ENCODE data around the gene KRTAP5-3.
"Not testable (repeated sequence)": the region's sequence is repeated elsewhere in the genome, so short reads cannot be mapped to it uniquely, and the experiment has no call there.

KRTAP5-3 gene

GRCh38 chr11:1650918-1651262, 42.6 kb upstream of the KRTAP5-3 start:
- H3K4me3 ChIP-seq (ENCODE audit: low read depth, low read length), result no peak overlapping the region
- DNase-seq (ENCODE audit: low read depth), result no peak
- TF ChIP-seq CTCF (IDR thresholded peaks at IDR 0.05; ENCODE audit: low read depth, low read length) (no peak), MAX (IDR thresholded peaks at IDR 0.05; ENCODE audit: low read depth, low read length) (no peak), POLR2A (IDR thresholded peaks at IDR 0.05; ENCODE audit: extremely low read depth, insufficient read length) (no peak), MYC (IDR thresholded peaks at IDR 0.05; ENCODE audit: low read depth, low read length) (no peak)

GRCh38 chr11:1650034-1650917, 42.0 kb upstream of the KRTAP5-3 start:
- DNase-seq (ENCODE audit: low read depth), result no peak
- H3K4me3 ChIP-seq (ENCODE audit: low read depth, low read length), result no peak overlapping the region
- TF ChIP-seq POLR2A (IDR thresholded peaks at IDR 0.05; ENCODE audit: extremely low read depth, insufficient read length) (no peak), MAX (IDR thresholded peaks at IDR 0.05; ENCODE audit: low read depth, low read length) (no peak), MYC (IDR thresholded peaks at IDR 0.05; ENCODE audit: low read depth, low read length) (no peak), CTCF (IDR thresholded peaks at IDR 0.05; ENCODE audit: low read depth, low read length) (no peak)

GRCh38 chr11:1648653-1649420, 40.6 kb upstream of the KRTAP5-3 start:
- no peak for TF ChIP-seq POLR2A (IDR thresholded peaks at IDR 0.05; ENCODE audit: extremely low read depth, insufficient read length)
- DNase-seq (ENCODE audit: low read depth), result no peak
- H3K4me3 ChIP-seq (ENCODE audit: low read depth, low read length), result no peak overlapping the region

- TF ChIP-seq POLR2A (IDR thresholded peaks at IDR 0.05; ENCODE audit: extremely low read depth, insufficient read length), result no peak
- no peak for TF ChIP-seq MYC (IDR thresholded peaks at IDR 0.05; ENCODE audit: low read depth, low read length)
- no peak for TF ChIP-seq CTCF (IDR thresholded peaks at IDR 0.05; ENCODE audit: low read depth, low read length)
- TF ChIP-seq MAX (IDR thresholded peaks at IDR 0.05; ENCODE audit: low read depth, low read length), result no peak
- H3K4me3 ChIP-seq (ENCODE audit: low read depth, low read length), result no peak overlapping the region
- no peak for DNase-seq (ENCODE audit: low read depth)
These were observed 39.8 kb upstream of the KRTAP5-3 start for GRCh38 chr11:1647901-1648652.

GRCh38 chr11:1646540-1646939, 38.3 kb upstream of the KRTAP5-3 start:
- not testable (repeated sequence) for H3K4me3 ChIP-seq (ENCODE audit: low read depth, low read length); DNase-seq (ENCODE audit: low read depth)

- no peak for DNase-seq (ENCODE audit: low read depth)
- no peak for TF ChIP-seq MYC (IDR thresholded peaks at IDR 0.05; ENCODE audit: low read depth, low read length)
- no peak for TF ChIP-seq CTCF (IDR thresholded peaks at IDR 0.05; ENCODE audit: low read depth, low read length)
- no peak for TF ChIP-seq POLR2A (IDR thresholded peaks at IDR 0.05; ENCODE audit: extremely low read depth, insufficient read length)
- no peak for TF ChIP-seq MAX (IDR thresholded peaks at IDR 0.05; ENCODE audit: low read depth, low read length)
- H3K4me3 ChIP-seq (ENCODE audit: low read depth, low read length), result no peak overlapping the region
These were observed 37.1 kb upstream of the KRTAP5-3 start for GRCh38 chr11:1645357-1645821.
